HG03108 (cell line): Measurements from ENCODE around the gene LMX1B.

Experiments used
- ATAC-seq: cut with Tn5 transposase; IDR thresholded peaks from one replicate; pipeline ENCODE4 v1.9.1; 2021; ENCODE audit warnings: moderate library complexity; ENCODE audit not compliant: unreplicated experiment

LMX1B gene

GRCh38 chr9:126674365-126675146 is 60.8 kb downstream of the LMX1B start:
- ATAC-seq = no peak

DNA sequence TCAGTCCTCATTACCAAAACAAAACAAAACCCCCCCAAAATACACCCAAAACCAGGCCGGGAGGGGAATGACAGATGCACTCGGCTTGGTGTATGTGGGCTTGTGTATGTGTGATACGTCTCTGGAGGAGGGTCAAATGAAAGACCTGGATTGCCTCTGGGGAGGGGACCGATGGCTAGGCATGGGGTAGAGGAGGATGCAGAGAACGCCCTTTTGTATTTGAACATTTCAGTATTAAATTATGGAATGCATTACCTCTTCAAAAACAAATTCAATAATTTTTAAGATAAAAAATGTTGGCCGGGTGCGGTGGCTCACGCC is 61.4 kb downstream of the LMX1B start:
- ATAC-seq = no peak

GRCh38 chr9:126676102-126676684 is 62.5 kb downstream of the LMX1B start:
- ATAC-seq = no peak

DNA sequence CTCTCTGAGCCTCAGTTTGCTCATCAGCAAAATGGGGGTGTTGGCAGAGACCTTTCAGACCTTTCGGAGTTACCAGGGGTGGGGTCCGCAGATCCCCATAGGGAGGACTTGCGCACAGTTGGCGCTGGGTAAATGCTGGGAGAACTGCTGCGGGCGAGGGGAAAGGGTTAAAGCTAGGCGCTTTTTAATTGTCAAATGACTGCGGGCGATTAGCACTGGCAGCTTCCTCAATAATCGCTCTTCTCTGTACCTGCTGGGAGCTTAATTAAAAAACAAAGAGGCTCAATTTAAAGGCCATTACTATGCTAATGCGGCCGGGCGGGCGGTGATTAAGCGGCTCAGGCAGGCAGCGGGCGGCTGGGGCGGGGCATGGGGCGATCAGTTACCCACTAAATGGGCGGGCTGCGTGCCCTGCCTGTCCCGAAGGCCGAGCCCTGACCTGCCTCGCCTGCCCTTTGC is 63.0 kb downstream of the LMX1B start:
- no peak for ATAC-seq

GRCh38 chr9:126677188-126678084 is 63.7 kb downstream of the LMX1B start:
- no peak for ATAC-seq

GRCh38 chr9:126678989-126679388 is 65.3 kb downstream of the LMX1B start:
- ATAC-seq = no peak

GRCh38 chr9:126681336-126681735 is 67.6 kb downstream of the LMX1B start:
- no peak for ATAC-seq

DNA sequence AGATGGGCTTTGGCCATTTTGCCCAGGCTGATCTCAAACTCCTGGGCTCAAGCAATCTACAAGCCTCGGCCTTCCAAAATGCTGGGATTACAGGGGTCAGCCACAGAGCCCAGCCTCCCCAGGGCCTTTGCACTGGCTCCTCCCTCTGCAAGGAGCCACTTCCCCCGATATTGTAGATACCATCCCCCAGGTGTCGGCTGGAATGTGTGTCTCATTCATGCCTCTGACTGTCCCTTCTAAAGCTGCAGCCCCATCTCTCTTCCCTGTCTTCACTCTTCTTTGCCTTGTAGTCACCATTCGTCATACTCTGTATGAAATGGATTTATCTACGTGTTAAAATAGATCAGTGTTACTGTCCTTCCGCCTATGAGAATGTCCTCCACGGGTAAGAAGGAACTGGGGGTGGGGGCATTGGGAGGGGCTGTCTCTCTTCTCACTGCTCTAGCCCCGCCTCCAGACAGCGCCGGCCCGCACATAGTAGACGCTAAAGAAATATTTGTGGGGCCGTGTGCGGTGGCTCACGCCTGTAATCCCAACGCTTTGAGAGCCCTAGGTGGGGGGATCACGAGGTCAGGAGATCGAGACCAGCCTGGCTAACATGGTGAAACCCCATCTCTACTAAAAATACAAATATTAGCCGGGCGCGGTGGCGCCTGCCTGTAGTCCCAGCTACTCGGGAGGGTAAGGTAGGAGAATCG is 68.5 kb downstream of the LMX1B start:
- no peak for ATAC-seq

DNA sequence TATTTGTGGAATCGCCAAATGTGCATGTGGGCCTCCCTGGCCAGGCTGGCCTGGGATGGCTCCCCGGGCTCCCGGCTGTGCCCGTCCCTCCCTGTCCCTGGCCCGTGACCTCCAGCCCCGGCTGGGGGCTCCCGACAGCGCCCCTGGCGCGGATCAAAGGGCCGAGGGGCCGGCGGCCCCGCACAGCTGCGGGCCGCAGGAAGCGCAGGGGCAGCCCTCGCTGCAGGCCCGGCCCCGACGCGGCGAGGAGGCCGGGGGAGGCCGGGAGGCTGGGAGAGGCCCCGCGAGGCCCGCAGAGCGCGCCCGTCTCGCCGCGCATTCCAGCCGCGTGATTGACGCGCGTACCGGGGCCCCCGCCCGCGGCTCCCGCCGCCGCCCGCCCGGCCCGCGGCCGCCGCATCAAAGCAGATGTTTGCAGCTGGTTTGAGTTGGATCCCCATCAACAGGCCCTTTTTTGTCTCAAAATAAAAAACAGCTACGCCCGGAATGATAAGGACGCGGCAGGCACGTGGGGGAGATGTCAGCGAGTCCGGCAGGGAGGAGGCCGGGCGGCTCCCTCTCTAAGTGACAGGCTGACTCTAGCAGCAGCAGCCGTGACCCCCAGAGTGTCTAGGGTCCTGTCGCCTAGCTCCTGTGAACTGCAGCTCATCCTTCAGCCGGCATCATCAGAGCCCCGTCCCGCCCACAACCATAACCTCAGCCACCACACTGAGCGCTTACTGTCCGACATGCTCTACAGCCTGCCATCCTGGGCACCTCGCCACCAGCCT is 69.4 kb downstream of the LMX1B start:
- no peak for ATAC-seq

- ATAC-seq = no peak
Measured at GRCh38 chr9:126683698-126684044, 69.9 kb downstream of the LMX1B start.

GRCh38 chr9:126684345-126684744 is 70.6 kb downstream of the LMX1B start:
- no peak for ATAC-seq

- ATAC-seq = no peak
Measured at GRCh38 chr9:126684965-126685465, 71.3 kb downstream of the LMX1B start.

DNA sequence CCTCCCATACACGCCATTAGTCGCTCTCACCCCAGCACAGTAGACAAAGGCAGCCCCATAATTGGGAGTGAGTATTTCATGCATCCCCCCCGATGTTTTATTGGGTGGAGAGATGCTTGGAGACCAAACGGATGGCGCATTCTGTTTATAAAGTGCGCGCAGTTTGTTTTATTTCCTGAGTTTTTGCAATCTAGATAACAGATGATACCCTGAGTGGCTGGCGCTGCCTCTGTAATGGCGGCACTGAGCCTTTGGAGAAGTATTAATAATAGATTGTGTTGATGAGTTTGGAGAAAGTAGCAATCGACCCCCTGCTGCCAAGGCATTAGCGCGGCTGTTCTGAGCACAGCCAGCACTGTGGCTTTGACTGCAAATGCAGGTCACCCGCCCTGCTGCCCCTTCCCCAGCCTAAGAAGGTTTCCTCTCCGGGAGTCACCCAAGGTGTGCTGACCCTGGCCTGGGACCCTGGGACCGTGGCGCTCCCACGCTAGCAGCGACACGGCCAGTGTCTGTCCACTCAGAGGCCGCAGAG is 74.3 kb downstream of the LMX1B start:
- ATAC-seq = no peak

DNA sequence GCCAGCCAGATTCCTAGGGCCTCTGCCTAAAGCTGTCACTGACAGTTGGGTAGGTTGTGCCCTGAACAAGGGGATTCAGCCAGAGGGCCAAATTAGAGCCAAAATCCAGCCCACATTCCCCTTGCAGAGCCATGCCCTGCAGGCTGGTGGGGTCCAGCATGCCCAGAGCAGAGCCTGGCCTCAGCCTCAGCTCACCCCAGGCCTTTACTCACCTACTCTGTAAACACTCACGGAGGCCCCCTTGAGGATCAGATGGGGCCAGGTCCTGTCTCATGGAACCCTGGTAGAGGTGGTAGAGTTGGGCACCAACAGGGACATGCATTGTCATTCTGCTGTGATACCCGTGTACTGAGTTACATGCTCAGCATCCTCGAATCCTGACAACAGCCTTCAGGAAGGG is 74.9 kb downstream of the LMX1B start:
- ATAC-seq = no peak

- ATAC-seq = no peak
Measured at GRCh38 chr9:126689027-126689825, 75.5 kb downstream of the LMX1B start.

DNA sequence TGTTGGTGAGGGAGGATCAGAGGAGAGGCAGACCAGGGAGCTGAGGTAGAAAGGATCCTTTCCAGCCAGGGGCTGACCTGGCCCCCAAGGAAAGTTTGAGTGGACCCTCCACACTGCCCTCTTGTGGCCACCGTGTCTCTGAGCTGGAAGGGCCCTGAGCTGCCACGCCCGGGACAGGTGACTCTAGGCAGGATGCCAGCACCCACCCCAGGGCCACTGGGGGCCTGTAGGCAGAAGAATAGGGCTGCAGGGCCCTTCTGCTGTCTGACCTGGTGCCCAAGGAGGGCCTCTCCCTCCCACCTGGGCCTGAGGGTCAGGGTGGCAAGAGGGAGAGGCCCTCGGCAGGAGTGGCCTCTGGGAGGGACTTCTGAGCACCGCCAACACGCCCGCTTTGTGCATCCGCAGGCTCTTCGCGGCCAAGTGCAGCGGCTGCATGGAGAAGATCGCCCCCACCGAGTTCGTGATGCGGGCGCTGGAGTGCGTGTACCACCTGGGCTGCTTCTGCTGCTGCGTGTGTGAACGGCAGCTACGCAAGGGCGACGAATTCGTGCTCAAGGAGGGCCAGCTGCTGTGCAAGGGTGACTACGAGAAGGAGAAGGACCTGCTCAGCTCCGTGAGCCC is 76.8 kb downstream of the LMX1B start:
- ATAC-seq = no peak

- no peak for ATAC-seq
Measured at GRCh38 chr9:126692041-126692758, 78.5 kb downstream of the LMX1B start.

- no peak for ATAC-seq
Measured at GRCh38 chr9:126692759-126693427, 79.2 kb downstream of the LMX1B start.
